Left ventricle myocardium superior (tissue), 1 donor: ENCODE measurements around the gene CCDC192. TPM values are rescaled to one million over a fixed set of nuclear protein-coding genes. Genes with fewer than 3 reads are reported as not detected.

Source experiments
- ATAC-seq: fragments of 200-7000 bp; cut with Tn5 transposase; one replicate; pipeline ENCODE4 v1.9.1; 2020; ENCODE audit warnings: mild to moderate bottlenecking, moderate library complexity
- DNase-seq: peaks from one replicate; pipeline ENCODE4 v3.0.0-alpha.2; 2020
- intact Hi-C: fragments of 100-400 bp; cut with micrococcal nuclease; formaldehyde crosslinking; loops from one replicate; pipeline ENCODE4 v1.11.0; 2022
- total RNA-seq: library from RNA; stranded (reverse); fragmentation: NEBNext Ultra II Directional; extraction: Animal tissue kit (Norgen Biotek cat#: 25700); gene quantifications from one replicate; pipeline ENCODE4 v1.2.1, GENCODE V29; 2021
- donor health status: DM: no; HTN: yes; CAD: no; lungs with severe emphysema.

The CCDC192 gene
- total RNA-seq, 1 donor from 2014 or later = not detected

GRCh38 chr5:127981498-127981897 lies 278.3 kb downstream of the CCDC192 start:
- ATAC-seq (no peak), DNase-seq (no peak)
- intact Hi-C loops = no loop called here

GRCh38 chr5:127985811-127986325 lies 282.7 kb downstream of the CCDC192 start:
- ATAC-seq (no peak), DNase-seq (no peak)
- intact Hi-C loops = no loop called here

GRCh38 chr5:127987354-127988145 lies 284.4 kb downstream of the CCDC192 start:
- ATAC-seq = peak; percentile 53
- DNase-seq = no peak
- intact Hi-C loops = no loop called here

GRCh38 chr5:127988146-127988760 lies 285.1 kb downstream of the CCDC192 start:
- no peak for DNase-seq
- ATAC-seq = no peak
- intact Hi-C loops = no loop called here

Other genes starting within 250 kb of the CCDC192 start
- 22.2 TPM for gene PRRC1, start 185.8 kb upstream of the CCDC192 start, total RNA-seq
- gene CTXN3, start 54.3 kb upstream of the CCDC192 start, total RNA-seq = not detected